NCI-H1092 (cell line): ENCODE data around the gene ALG11.
"Not testable (repeated sequence)": the region's sequence is repeated elsewhere in the genome, so short reads cannot be mapped to it uniquely, and the experiment has no call there.

Experiments used
- DNase-seq: peaks from one replicate; lab custom pipeline; 2025; lab: John Stamatoyannopoulos, UW

Gene ALG11

DNA sequence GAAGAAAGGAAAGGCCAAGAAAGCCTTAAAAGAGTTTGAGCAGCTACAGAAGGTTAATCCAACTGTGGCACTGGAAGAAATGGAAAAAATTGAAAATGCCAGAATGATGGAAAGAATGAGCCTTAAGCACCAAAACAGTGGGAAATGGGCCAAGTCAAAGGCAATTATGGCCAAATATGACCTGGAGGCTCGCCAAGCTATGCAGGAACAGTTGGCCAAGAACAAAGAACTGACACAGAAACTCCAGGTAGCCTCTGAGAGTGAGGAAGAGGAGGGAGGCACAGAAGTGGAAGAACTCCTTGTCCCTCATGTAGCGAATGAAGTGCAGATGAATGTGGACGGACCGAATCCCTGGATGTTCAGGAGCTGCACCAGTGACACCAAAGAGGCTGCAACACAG lies 17.4 kb downstream of the ALG11 start:
- no peak for DNase-seq

DNA sequence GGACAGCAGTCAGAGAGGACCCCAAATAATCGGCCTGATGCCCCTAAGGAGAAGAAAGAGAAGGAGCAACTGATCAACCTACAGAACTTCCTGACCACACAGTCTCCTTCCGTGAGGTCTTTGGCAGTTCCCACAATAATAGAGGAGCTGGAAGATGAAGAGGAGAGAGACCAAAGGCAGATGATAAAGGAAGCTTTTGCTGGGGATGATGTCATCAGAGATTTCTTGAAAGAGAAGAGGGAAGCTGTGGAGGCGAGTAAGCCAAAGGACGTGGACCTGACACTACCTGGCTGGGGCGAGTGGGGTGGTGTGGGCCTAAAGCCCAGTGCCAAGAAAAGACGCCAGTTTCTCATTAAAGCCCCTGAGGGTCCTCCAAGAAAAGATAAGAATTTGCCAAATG lies 18.2 kb downstream of the ALG11 start:
- not testable (repeated sequence) for DNase-seq

DNA sequence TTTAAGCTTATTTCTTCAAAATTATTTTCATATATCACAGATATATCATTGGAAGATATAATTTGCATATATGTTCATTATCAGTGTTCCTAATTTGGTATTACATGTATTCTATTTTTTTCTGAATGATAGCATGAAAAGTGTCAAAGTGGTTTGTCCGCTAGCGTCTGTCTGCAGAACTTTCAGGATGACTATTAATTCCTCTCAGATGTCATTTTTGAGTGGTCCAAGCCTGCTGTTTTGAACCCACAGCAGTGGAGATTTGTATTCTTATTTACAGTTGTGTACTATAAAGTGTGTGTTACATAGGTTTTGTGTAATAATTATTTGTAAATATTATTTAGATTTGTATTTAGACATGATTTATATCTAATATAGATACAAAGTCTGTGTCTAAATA lies 20.8 kb downstream of the ALG11 start:
- no peak for DNase-seq

DNA sequence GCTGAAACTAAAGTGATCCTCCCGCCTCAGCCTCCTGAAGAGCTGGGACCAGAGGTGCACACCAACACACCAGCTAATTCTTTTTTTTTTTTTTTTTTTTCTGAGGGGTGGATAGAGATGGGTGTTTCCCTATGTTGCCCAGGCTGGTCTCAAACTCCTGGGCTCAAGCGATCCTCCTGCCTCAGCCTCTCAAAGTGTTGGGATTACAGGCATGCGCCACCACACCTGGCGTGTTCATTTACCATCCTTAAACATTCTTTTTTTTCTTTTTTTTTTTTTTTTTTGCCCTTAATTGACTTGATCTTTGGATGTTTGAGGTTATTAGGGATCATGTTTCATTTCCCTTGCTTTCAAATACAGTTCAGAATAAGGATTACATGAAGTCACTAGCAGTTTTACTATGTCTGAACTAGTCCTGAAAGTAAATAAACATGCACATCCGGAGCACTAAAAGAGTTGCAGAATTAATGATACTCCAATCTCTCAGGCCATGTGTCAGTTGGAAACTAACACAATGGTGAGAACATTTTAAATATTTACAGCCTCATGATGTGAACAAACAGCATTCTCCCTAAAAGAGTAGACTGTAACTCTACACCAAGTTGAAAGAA lies 22.5 kb downstream of the ALG11 start:
- DNase-seq: no peak

DNA sequence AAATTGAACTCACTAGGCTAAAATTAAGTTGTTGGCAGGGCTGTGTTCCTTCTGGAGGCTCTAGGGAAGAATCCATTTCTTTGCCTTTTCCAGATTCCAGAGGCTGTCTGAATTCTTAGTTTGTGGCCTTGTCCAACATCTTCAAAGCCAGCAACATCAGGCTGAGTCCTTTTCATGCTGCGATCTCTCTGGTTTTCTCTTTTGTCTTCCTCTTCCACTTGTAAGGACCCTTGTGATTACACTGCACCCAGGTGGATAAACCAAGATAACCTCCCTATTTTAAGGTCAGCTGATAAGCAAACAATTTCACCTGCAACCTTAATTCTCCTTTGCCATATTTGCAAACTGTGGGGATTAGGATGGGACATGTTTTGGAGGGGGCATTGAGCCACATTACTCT lies 23.8 kb downstream of the ALG11 start:
- no peak for DNase-seq

DNA sequence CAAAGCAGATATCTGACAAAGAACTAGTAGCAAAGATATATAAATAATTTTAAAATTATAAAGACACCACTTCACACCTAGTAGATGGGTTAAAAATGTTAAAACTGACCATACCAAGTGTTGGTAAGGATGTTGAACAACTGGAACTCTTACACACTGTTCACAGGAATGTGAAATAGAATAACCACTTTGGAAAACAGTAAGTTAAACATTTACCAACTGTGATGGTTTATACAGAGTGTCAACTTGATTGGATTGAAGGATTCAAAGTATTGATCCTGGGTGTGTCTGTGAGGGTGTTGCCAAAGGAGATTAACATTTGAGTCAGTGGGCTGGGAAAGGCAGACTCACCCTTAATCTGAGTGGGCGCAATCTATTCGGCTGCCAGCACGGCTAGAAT lies 31.5 kb downstream of the ALG11 start:
- DNase-seq: no peak

DNA sequence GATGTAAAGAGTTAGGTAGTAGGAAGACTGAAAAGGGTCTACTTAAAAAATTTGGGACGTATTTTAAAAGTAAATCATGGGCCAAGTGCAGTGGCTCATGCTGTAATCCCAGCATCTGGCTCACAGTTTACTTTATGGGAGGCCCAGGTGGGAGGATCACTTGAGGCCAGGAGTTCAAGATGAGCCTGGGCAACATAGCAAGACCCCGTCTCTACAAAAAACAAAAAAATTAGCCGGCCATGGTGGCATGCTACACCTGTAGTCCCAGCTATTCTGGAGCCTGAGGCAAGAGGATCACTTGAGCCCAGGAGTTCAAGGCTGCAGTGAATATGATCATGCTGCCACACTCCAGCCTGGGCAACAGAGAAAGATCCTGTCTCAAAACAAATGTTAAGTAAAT lies 35.3 kb downstream of the ALG11 start:
- DNase-seq: no peak

DNA sequence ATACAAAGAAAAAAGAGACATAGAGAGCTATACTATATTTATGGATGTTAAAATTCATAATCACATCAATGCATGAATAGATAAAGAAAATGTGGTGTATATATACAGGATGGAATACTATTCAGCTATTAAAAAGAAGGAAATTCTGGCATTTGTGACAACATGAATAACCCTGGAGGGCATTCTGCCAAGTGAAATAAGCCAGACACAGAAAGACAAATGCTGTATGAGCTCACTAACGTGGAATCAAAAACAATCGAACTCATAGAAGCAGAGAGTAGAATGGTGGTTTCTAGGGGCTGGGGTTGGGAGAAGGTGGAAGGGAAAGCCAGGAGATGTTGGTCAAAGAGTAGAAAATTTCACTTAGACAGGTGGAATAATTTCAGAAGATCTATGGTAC lies 36.3 kb downstream of the ALG11 start:
- DNase-seq: no peak

DNA sequence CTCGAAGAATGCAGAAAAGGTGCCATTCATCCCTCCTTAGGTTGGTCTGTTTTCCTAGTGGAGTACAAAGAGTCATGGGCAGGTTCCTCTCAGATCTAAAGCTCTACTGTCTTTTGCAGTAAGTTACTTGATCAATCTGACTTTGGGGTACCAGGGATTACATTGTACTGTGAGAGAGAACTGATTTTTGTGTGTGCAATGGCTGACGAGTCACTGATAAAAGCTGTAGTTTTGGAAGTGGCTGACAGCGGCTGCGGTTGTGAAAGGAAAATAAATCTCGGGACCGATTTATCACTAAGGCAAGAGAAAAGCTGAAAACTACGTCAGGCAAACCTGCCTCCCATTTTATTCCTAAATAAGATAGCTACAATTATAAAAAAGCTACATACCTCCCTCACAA lies 39.2 kb downstream of the ALG11 start:
- DNase-seq: no peak

DNA sequence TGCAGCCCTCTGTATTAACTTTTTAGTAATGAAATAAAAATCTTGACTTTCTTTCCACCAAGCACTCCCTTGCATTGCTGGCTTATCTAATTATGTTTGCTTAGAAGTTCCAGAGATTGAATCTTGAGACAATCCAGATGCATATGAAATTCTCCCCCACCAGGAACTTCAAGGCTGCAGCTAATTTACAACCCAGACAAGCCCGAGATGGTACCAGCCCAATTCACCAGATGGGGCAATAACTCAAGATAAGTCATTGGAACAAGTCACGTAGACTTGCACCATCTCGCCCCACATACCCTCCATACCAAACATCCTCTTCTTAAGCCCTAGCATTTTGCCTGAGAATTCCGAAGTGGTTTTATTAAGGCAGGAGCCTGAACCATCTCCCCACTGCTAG lies 41.3 kb downstream of the ALG11 start:
- DNase-seq: no peak

DNA sequence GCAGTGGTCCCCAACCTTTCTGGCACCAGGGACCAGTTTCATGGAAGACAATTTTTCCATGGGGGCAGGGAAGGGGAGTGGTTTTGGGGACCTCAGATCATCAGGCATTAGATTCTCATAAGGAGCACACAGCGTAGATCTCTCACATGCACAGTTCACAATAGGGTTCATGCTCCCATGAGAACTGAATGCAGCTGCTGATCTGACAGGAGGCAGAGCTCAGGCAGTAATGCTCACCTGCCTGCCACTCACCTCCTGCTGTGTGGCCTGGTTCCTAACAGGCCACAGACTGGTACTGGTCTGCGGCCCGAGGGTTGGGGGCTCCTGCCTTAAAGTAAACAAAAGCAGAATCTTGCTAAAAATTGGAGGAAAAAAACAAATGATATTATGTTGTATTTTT lies 48.9 kb downstream of the ALG11 start:
- DNase-seq: not testable (repeated sequence)

DNA sequence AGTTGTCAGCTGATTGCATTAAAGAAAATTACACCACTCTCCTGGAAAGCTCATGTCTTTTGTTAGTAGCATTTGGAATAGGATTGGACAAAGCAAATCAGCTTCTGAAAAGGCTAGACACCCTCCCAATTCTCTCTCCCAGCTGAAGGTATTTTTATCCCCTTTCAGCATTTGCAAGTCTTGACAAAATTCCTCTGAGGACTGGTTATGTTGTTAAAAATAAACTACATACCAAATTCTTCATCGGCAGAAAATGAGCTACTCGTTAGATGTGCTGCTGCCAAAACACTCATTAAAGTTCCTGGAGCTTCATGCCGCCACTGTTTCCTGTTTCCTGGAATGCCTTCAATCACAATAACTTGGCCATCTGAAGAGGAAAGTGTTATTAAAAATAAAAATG lies 49.4 kb downstream of the ALG11 start:
- DNase-seq: no peak

DNA sequence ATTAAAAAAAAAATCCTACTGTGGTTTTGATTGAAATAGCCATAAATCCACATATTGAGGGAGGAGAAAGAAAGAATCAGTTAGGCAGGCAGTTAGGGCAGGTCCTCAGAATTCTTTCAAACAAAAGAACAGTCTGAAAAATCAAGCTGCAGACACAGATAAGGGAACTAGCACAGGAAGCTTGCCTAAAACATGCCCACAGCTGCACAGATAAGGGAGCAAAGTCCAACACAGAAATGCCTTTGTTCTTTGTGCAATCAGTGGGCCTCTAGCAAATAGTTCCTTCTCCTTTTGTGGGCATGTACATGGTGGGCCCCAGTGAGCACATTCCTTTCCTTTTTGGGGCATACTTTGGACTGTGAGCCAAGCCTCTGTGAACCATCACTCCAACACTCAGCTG lies 55.0 kb downstream of the ALG11 start:
- no peak for DNase-seq

DNA sequence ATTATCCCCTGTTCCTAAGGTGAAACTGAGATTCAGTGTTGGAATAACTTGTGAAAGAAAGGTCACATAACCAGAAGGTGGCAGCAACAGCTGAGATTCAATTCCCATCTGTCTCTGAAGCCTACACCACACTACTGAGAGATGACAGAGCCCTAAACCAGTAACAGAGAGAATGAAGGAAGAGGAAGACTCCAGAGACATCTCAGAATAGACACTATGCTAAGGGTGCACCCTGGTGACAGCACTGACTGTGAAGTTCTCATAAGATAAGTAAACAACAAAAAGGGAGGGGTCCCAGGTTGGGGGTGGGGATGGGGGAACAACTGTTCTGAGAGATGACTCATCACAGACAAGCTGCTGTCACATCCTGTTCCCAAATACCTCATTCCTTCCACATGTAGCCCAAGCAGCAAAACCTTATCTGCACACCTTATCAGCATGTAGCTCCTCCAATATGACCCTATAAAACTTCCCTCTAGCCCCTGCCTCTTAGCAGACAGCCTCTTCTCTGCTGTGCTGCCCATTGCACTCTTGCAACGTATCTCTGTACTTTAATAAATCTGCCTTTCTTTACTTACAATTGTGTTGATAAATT lies 58.8 kb downstream of the ALG11 start:
- DNase-seq: no peak
